D721Med (cell line): Measurements from ENCODE around the gene OLFM1.

ENCODE experiments used
- DNase-seq: peaks from one replicate; pipeline ENCODE4 v3.0.0; 2011; ENCODE audit warnings: low spot score; ENCODE audit not compliant: insufficient read length
- FAIRE-seq: peaks from 2 replicates; lab custom pipeline; 2011; peaks lifted over from hg19 to GRCh38; lab: Jason Lieb, UNC
- TF ChIP-seq, protein P1 (sequence below): IDR thresholded peaks from 2 replicates; pipeline ENCODE4 v1.5.1; 2012; ENCODE audit warnings: mild to moderate bottlenecking, control low read depth; ENCODE audit not compliant: insufficient read depth; ENCODE audit errors: missing control alignments

Gene OLFM1

DNA sequence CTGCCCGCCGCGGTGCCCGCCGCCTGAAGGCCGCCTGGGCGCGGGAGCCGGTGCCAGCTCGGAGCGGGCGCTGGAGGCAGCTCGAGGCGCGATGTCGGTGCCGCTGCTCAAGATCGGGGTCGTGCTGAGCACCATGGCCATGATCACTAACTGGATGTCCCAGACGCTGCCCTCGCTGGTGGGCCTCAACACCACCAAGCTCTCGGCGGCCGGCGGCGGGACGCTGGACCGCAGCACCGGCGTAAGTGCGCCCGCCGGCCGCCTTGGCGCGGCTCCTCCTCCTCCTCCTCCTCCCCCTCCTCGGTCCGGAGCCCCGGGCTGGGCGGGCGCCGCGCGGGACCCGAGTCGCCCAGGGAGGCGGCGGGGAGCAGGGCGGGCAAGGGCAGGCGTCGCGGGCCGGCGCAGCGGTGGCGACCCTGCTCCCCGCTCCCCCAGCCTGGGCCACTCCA lies 455 bp downstream of the OLFM1 start:
- no peak for DNase-seq
- TF ChIP-seq, protein P1, sequence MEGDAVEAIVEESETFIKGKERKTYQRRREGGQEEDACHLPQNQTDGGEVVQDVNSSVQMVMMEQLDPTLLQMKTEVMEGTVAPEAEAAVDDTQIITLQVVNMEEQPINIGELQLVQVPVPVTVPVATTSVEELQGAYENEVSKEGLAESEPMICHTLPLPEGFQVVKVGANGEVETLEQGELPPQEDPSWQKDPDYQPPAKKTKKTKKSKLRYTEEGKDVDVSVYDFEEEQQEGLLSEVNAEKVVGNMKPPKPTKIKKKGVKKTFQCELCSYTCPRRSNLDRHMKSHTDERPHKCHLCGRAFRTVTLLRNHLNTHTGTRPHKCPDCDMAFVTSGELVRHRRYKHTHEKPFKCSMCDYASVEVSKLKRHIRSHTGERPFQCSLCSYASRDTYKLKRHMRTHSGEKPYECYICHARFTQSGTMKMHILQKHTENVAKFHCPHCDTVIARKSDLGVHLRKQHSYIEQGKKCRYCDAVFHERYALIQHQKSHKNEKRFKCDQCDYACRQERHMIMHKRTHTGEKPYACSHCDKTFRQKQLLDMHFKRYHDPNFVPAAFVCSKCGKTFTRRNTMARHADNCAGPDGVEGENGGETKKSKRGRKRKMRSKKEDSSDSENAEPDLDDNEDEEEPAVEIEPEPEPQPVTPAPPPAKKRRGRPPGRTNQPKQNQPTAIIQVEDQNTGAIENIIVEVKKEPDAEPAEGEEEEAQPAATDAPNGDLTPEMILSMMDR, result no peak
- no peak for FAIRE-seq

DNA sequence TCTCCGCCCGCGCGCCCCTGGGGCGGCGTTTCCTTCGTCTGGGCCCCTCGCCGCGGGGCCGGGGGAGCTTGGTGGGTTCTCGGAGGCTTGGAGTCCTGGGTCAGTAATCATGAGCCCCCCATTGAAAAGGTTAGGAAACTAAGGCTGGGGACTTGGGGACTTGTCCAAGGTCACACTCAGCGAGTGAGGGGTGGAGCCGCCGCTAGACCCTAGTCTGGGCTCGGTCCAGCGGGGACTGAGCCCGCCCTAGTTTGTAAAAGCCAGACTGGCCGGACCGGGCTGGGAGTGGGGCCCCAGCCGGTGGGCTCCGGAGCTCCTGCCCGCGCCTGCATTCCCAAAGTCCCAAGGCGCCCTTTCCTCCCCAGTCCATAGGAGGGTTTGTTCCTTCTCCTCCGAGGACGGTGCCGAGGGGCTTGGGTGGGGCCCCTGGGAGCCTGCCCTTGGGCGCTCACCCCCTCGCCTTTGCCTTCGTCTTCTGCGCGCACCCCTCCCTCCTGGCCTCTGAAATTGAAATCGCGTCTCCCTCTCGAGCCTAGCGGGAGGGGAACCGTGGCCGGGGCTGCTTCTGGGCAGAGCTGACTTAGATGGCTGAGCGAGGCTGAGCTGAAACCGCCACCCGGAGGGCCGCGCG lies 995 bp downstream of the OLFM1 start:
- DNase-seq, result no peak
- TF ChIP-seq, protein P1, result no peak
- FAIRE-seq, result no peak

DNA sequence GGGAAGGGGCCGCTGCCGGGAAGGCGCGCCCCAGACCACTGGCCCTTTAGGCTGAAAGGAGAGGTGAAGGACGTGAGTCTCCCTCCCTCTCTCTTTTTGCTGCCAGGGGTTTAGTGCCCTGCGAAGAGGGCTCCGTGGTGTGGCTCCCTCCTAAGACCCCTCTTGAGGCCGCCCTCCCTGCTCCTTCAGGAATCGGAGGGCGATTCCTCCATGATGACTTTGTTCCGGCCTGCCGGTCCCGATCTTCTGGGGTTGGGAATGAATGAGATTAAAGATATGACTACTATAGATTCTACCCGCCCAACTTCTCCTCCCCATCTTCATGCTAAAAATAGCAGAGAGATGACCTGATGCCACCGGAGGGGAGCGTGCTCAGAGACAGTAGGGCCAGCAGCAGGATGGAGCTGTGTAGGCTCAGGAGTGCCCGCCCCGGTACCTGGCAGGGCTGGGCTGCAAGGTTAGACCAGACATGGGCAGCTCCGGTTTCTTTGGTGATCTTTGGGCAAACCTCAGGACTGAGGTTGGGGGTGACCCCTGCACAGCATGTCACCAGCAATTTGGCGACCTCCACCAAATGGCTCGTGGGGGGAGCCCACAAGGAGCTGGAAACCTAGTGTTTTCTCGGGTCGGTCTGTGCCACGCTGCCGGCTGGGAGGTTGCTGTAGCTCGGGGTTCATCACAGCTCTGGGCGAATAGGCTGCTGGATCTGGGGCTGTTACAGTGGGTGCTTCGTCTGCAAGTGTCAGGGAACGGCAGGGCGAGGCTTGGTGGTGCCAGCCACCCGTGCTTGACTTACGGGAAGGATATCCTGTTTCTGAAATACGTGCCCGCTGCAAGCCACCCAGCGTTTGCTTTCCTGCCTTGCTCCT lies 1.7 kb downstream of the OLFM1 start:
- no peak for DNase-seq
- no peak for FAIRE-seq
- TF ChIP-seq, protein P1, result no peak

DNA sequence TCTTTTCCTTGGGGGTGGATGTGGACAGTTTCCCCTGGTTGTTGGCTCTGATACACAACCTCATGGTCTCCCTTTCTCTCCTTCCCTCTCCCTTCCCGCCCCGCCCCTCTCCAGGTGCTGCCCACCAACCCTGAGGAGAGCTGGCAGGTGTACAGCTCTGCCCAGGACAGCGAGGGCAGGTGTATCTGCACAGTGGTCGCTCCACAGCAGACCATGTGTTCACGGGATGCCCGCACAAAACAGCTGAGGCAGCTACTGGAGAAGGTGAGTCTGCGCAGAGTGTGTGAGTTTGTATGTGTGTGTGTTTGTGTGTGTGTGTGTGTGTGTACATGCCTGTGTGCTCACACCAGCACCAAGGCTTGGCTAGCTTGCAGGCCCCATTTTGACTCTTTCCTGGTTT lies 2.6 kb downstream of the OLFM1 start:
- FAIRE-seq (no peak), DNase-seq (no peak)
- TF ChIP-seq, protein P1, result no peak

DNA sequence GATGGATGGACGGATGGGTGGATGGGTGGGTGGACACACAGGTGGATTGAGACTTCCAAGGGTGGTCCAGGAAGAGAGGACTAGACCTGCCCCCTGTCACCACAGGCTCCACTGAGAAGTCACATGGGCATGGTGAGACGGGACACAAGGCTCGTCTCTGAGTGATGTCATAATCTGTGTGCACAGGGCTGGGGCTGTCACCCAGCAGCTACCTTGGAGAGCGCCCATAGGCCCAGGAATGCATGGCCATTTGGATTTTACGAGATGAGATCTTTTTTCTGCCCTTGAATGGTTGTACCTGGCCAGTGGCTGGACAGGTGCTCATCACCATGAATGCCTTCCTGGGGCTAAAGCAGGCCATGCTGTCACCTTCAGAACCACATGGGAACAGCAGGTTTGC lies 3.1 kb downstream of the OLFM1 start:
- TF ChIP-seq, protein P1, result no peak
- FAIRE-seq, result no peak
- no peak for DNase-seq

DNA sequence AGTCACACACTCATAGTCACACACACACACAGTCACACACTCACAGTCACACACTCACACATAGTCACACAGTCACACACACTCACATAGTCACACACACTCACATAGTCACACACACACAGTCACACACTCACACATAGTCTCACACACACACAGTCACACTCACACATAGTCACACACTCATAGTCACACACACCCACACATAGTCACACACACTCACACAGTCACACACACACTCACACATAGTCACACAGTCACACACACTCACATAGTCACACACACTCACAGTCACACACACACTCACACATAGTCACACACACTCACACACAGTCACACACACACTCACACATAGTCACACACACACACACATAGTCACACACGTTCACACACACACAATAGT lies 4.1 kb downstream of the OLFM1 start:
- FAIRE-seq, result no peak
- no peak for DNase-seq
- TF ChIP-seq, protein P1, result no peak

DNA sequence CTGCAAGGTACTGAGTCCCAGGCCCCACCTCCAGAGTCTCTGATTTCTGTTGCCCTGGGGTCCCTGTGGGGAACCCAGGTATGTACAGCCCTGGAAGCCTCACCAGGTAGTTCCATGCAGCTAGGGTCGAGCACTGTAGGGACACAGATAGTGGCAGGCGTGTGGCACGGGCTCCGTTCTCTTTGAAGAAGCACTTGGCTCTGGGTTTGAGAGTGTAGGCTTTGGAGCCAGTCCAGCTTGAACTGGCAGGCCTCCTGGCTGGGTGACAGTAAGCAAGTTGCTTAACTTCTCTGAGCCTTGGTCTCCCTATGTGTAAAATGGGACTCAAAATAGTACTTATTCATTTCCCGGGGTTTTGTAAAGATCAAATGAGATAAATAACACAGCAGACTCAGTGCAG lies 5.6 kb downstream of the OLFM1 start:
- TF ChIP-seq, protein P1, result no peak
- DNase-seq (no peak), FAIRE-seq (no peak)
